Psoas muscle (tissue), 8 donors: ENCODE measurements around the gene CKB. TPM values are rescaled to one million over a fixed set of nuclear protein-coding genes. Genes with fewer than 3 reads are reported as not detected.
"Not testable (repeated sequence)": the region's sequence is repeated elsewhere in the genome, so short reads cannot be mapped to it uniquely, and the experiment has no call there.

Source experiments
- ATAC-seq, 4 donors: fragments of 200-7000 bp; cut with Tn5 transposase; one replicate each; pipeline ENCODE4 v1.9.1; 2020; ENCODE audit warnings: moderate library complexity in 3 of 4, mild to moderate bottlenecking in 2 of 4
- DNase-seq, 2 donors: peaks; one replicate each; pipeline ENCODE4 v3.0.0-alpha.2; 2020
- H3K27ac ChIP-seq: fragments of 200-600 bp; one replicate; pipeline ENCODE4 v1.8.0; 2022
- H3K27me3 ChIP-seq, 3 donors: fragments of 200-600 bp in 1 of 3; one replicate each; pipeline versions ENCODE4 v1.6.1 to v1.8.0; 2013 to 2022; ENCODE audit warnings: low read length in 2 of 3, mild to moderate bottlenecking in 2 of 3, moderate library complexity in 1 of 3; ENCODE audit not compliant: insufficient read depth in 3 of 3
- H3K36me3 ChIP-seq, 2 donors: fragments of 200-600 bp in 1 of 2; one replicate each; pipeline versions ENCODE4 v1.6.1 to v1.8.0; 2013 to 2022; ENCODE audit warnings: low read depth in 1 of 2, mild to moderate bottlenecking in 1 of 2, moderate library complexity in 1 of 2; ENCODE audit not compliant: insufficient read depth in 1 of 2
- H3K4me1 ChIP-seq: fragments of 200-600 bp; one replicate; pipeline ENCODE4 v1.8.0; 2022
- H3K4me3 ChIP-seq: fragments of 200-600 bp; one replicate; pipeline ENCODE4 v1.8.0; 2022; ENCODE audit warnings: mild to moderate bottlenecking
- H3K9me3 ChIP-seq: fragments of 200-600 bp; one replicate; pipeline ENCODE4 v1.8.0; 2022
- WGBS, 3 donors: extraction: QIAGEN DNeasy Blood & Tissue Kit; methylation state at CpG; one replicate each; pipeline versions ENCODE4 v1.1.6 to v1.1.7; 2013; 5-methylcytosine and 5-hydroxymethylcytosine counted together
- intact Hi-C, 2 donors: fragments of 100-400 bp; cut with DNase I; formaldehyde crosslinking; loops; one replicate each; pipeline versions ENCODE4 v1.11.0 to v1.14.2; 2022
- polyA plus RNA-seq, 3 donors: library from polyadenylated mRNA; stranded (reverse); fragments of 200-250 nt; gene quantifications; one replicate each; pipeline ENCODE4 v1.2.3, GENCODE V29; 2013
- total RNA-seq, 4 donors: library from RNA; stranded (reverse); fragmentation: NEBNext Ultra II Directional in 2 of 4; extraction: Animal tissue kit (Norgen Biotek cat#: 25700) in 2 of 4; gene quantifications; one replicate each; pipeline versions ENCODE4 v1.2.1 to v1.2.4, GENCODE V29; 2021 to 2023
- TF ChIP-seq, protein P1 (sequence below): fragments of 200-600 bp; IDR thresholded peaks from one replicate; pipeline ENCODE4 v1.8.0; 2022; ENCODE audit warnings: antibody characterized with exemption
- donor health status: healthy with polysubstance abuse.
- donor health status: DM: no; HTN: no; CAD: no; lungs with moderate emphysema.
- donor health status: Bipolar disorder and iron deficiency.
- donor health status: healthy.
- donor health status: DM: yes; HTN: yes; CAD: no.
- donor health status: DM: no; HTN: no; CAD: no.
- donor health status: DM: no; HTN: no; CAD: no.
- donor health status: DM: yes; HTN: yes; CAD: no.

CKB gene
- total and polyA plus RNA-seq, 7 donors = 19.5 to 383 (median 44.9) TPM

DNA sequence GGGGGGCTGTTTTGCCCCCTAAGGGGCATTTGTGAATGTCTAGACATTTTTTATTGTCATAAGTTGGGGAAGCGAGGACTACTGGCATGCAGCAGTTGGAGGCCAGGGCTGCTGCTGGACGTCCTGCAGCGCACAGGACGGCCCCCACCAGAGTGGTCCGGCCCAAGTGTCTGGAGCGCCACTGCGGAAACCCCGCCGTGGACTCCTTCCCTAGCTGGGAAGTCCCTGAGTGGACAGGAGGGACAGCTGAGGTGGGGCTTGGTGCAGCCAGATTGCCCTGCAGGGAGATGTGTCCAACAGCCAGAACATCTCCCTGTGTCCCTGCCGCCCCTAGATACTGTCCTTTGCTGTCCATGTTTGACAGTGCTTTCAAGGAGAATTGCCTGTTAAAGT, 5.5 kb downstream of the CKB start:
- H3K36me3 ChIP-seq = no peaks in the 10 kb centered on the region
- peaks cover 33% of the 10 kb centered on the region for H3K4me1 ChIP-seq
- 59 to 71% (median 70%) methylated on average over 10 of the region's 10 CpGs for WGBS, 3 donors
- intact Hi-C loops = no loop called here
- no peak for ATAC-seq
- no peaks in the 10 kb centered on the region for H3K9me3 ChIP-seq
- peaks cover 0 to 16% (median 12%) of the 10 kb centered on the region in 3 donors for H3K27me3 ChIP-seq
- TF ChIP-seq, protein P1, sequence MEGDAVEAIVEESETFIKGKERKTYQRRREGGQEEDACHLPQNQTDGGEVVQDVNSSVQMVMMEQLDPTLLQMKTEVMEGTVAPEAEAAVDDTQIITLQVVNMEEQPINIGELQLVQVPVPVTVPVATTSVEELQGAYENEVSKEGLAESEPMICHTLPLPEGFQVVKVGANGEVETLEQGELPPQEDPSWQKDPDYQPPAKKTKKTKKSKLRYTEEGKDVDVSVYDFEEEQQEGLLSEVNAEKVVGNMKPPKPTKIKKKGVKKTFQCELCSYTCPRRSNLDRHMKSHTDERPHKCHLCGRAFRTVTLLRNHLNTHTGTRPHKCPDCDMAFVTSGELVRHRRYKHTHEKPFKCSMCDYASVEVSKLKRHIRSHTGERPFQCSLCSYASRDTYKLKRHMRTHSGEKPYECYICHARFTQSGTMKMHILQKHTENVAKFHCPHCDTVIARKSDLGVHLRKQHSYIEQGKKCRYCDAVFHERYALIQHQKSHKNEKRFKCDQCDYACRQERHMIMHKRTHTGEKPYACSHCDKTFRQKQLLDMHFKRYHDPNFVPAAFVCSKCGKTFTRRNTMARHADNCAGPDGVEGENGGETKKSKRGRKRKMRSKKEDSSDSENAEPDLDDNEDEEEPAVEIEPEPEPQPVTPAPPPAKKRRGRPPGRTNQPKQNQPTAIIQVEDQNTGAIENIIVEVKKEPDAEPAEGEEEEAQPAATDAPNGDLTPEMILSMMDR = no peak
- DNase-seq = peak in 1 of 2 donors; percentile 50
- H3K4me3 ChIP-seq = no peak overlapping the region
- no peak overlapping the region for H3K27ac ChIP-seq

DNA sequence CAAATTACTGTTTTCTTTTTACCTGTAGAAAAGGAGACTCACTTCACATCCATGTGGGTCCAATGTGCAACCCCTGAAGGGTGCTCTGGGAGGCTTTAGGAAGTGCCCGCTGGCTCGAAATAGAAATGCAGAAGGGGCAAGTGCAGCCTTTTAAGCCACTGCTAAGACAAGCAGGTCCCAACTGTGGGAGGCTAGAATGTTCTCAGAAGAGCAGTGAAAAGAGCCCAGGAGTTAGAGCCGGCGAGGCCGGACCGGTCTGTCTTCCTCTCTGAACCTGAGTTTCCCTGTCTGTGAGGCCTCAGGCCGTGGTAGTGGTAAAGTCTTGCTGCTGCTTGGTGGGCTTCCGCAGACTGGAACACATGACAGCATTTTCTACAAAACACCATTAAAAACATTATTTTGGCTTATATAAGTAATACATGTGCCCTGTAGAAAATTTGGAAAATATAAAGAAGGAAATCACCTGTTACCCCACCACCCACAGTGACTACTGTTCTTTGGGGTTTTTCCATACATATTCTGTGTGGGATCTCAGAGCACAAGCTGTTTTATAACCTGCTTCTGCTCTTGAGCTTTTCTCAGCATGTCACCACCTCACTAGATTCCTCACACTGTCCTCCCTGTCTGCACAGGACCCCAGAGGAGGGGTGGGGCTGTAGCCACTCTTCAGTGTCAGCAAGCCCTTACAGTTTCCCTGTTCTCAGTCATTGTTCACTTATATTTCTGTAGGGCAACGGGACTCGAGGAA, 6.0 kb downstream of the CKB start:
- no peaks in the 10 kb centered on the region for H3K9me3 ChIP-seq
- H3K27me3 ChIP-seq = peaks cover 0 to 10% (median 8%) of the 10 kb centered on the region in 3 donors
- 73 to 75% (median 73%) methylated on average over 10 of the region's 10 CpGs for WGBS, 3 donors
- no peak for ATAC-seq
- TF ChIP-seq, protein P1 = no peak
- peak in 1 of 2 donors; percentile 26 for DNase-seq
- H3K36me3 ChIP-seq = peaks cover 0 to 2% of the 10 kb centered on the region in 2 donors
- H3K4me3 ChIP-seq = no peak overlapping the region
- intact Hi-C loops = no loop called here
- H3K27ac ChIP-seq = no peak overlapping the region
- peaks cover 33% of the 10 kb centered on the region for H3K4me1 ChIP-seq

DNA sequence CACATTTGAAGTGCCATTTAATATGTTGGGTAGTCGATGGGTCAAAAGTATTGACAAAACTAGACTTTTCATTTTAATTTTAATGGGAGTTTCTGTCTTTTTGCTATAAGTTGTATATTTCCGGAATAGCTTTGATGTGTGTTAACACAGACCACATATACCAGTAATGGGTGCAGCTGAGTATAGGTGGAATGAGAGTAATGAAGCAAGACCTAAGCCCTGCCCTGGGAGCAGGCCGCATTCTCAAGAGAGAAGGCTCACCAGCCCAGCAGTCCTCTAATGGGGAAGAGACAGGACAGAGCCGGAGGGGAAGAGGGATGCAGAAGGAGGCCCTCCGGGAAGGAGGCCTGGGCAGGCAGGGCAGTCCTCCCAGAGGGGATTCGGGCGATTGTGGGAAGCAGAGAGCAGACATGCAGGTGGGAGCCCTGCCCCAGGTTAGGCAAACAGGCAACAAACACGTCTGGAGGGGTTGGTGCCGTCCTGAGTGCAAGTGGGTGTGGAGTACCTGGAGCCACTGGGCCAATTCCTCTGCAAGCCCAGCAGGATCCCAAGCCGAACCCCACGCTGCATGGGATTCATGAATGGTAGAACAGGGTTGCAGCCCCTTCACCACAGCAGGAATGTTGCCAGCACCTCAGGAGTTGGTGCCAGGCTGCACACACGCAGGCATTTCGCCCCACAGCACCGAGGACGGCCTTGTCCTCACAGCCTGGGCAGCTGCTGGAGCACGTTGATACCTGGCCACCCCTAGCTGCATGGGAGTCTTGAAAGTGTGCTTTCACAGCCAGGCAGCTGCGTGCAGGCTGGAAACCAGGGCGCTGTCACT, 7.8 kb downstream of the CKB start:
- 83 to 85% (median 85%) methylated on average over 18 of the region's 18 CpGs for WGBS, 3 donors
- ATAC-seq (no peak), DNase-seq (peak in 1 of 2 donors; percentile 43)
- H3K4me1 ChIP-seq = peaks cover 24% of the 10 kb centered on the region
- H3K36me3 ChIP-seq = peaks cover 0 to 20% of the 10 kb centered on the region in 2 donors
- H3K4me3 ChIP-seq = no peak overlapping the region
- TF ChIP-seq, protein P1 = no peak
- H3K9me3 ChIP-seq = no peaks in the 10 kb centered on the region
- H3K27me3 ChIP-seq = no peaks in the 10 kb centered on the region
- intact Hi-C loops = no loop called here
- no peak overlapping the region for H3K27ac ChIP-seq

DNA sequence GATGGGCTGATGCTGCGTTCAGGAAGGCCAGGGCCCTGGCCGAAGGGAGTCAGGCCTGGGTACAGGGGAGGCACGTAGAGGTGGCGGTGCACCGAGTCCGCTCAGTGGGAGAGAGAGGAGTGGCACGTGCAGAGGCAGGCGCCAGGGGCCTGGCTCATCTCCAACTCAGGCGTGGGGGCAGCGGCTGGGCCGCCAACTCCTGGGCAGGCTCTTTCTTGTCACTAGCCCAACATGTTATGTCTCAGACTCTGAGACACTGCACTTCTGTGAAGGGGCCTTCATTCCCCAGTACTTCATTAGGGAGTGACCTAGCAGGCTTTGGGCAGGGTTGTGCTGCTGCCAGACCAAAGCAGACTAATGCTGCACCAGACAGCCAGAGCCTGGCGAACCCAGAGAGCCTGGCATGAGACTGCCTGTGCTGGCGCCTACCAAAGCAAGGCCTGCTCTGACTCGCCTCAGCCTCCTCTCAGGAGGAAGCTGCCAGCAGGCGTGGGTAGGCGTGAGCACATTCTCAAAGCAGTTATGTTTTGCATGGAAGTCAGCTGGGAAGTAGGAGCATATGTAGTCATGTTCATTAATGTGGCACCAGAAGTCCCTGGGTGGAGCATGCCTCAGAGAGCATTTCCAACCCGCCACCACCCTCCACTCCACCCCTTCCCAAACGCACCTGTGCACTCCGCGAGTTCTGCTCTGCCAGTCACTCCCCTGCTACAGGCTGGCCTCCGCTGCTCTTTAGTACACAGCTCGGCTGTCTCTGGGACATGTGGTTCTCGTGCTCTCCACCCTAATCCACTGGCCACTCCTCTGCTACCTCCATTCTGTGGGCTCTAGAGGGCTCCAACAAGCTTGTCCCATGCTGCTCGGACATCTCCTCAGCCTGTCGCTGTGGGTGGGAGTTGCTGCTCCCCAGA, 9.7 kb downstream of the CKB start:
- TF ChIP-seq, protein P1 = no peak
- 16 to 43% (median 25%) methylated on average over 25 of the region's 25 CpGs for WGBS, 3 donors
- peak; percentile 63 to 89 (median 80) for ATAC-seq
- H3K4me1 ChIP-seq = peaks cover 16% of the 10 kb centered on the region
- no peak overlapping the region for H3K4me3 ChIP-seq
- intact Hi-C loops = no loop called here
- H3K9me3 ChIP-seq = no peaks in the 10 kb centered on the region
- DNase-seq = peak; percentile 64 to 81
- peaks cover 3 to 38% of the 10 kb centered on the region in 2 donors for H3K36me3 ChIP-seq
- no peaks in the 10 kb centered on the region for H3K27me3 ChIP-seq
- peak overlapping the region; percentile 85 for H3K27ac ChIP-seq

DNA sequence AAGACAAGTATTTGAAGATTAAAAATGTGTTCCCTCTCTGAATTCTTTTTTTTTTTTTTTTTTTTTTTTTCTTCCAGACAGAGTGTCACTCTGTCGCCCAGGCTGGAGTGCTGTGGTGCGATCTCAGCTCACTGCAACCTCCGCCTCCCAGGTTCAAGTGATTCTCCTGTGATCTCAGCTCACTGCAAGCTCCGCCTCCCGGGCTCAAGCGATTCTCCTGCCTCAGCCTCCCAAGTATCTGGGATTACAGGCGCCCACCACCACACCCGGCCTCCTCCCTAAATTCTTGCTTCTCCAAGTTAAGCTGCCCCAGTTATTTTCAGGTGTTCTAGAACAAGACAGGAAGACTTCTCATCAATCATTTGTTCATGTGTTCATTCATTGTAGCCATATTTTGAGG, 10.4 kb downstream of the CKB start:
- Histone ChIP-seq H3K4me1 (peaks cover 16% of the 10 kb centered on the region), H3K27ac (peak overlapping the region; percentile 85), H3K36me3 (peaks cover 3 to 46% of the 10 kb centered on the region in 2 donors)
- intact Hi-C loops, H3K9me3 ChIP-seq, ATAC-seq, H3K27me3 ChIP-seq, H3K4me3 ChIP-seq: not testable (repeated sequence)
- peak in 1 of 2 donors; percentile 26 for DNase-seq
- WGBS, 3 donors = 94 to 99% (median 95%) methylated on average over 8 of the region's 8 CpGs
